OCI-LY3 (cell line): ENCODE data around the gene GDPD5.

Experiments used
- H2AFZ ChIP-seq: fragments of 200-600, 300-600 bp; shearing (Covaris generic); 2 replicates; pipeline ENCODE4 v1.6.0; 2014; ENCODE audit warnings: antibody characterized with exemption, low read depth, low read length
- H3K27ac ChIP-seq: fragments of 200-600, 300-600 bp; sonication (generic); 2 replicates; pipeline ENCODE4 v1.5.1; 2014; ENCODE audit warnings: mild to moderate bottlenecking, low read length, moderate library complexity, mixed read lengths
- H3K27me3 ChIP-seq: fragments of 200-600, 300-600 bp; sonication (generic); 2 replicates; pipeline ENCODE4 v1.6.1; 2014; ENCODE audit warnings: low read depth, low read length, mixed read lengths
- H3K36me3 ChIP-seq: fragments of 200-600, 300-600 bp; sonication (generic); replicated peaks from 2 replicates; pipeline ENCODE3; 2014; ENCODE audit warnings: low read depth, low read length, mixed read lengths
- H3K4me1 ChIP-seq: fragments of 300-600, 200-600 bp; sonication (generic); 2 replicates; pipeline ENCODE4 v1.6.1; 2014; ENCODE audit warnings: low read length, mixed read lengths
- H3K4me2 ChIP-seq: fragments of 200-600, 300-600 bp; sonication (generic); 2 replicates; pipeline ENCODE4 v1.6.1; 2014; ENCODE audit warnings: low read length, mixed read lengths
- H3K4me3 ChIP-seq: fragments of 300-600, 200-600 bp; sonication (generic); 2 replicates; pipeline ENCODE4 v1.5.1; 2014; ENCODE audit warnings: antibody characterized with exemption, mild to moderate bottlenecking, low read length, moderate library complexity
- H3K79me2 ChIP-seq: fragments of 300-600, 200-600 bp; shearing (Covaris generic); 2 replicates; pipeline ENCODE4 v1.6.1; 2014; ENCODE audit warnings: mild to moderate bottlenecking, low read length, mixed read lengths
- H3K9ac ChIP-seq: fragments of 300-600, 200-600 bp; shearing (Covaris generic); 2 replicates; pipeline ENCODE4 v1.6.0; 2014; ENCODE audit warnings: mild to moderate bottlenecking, low read length, moderate library complexity
- H3K9me3 ChIP-seq: fragments of 200-600, 300-600 bp; shearing (Covaris generic); 2 replicates; pipeline ENCODE4 v1.6.1; 2014; ENCODE audit warnings: low read length, mixed read lengths; ENCODE audit not compliant: insufficient read depth
- H4K20me1 ChIP-seq: fragments of 200-600, 300-600 bp; sonication (generic); 2 replicates; pipeline ENCODE4 v1.6.1; 2016; ENCODE audit warnings: low read length, mixed read lengths; ENCODE audit not compliant: insufficient read depth
- EZH2phosphoT487 ChIP-seq: fragments of 200-600 bp; shearing (Covaris generic); IDR thresholded peaks from 2 replicates; pipeline ENCODE4 v1.6.1; 2018; ENCODE audit warnings: antibody characterized with exemption, mixed run types, low read depth
- TF ChIP-seq, protein P1 (sequence below): fragments of 200-600, 300-600 bp; sonication (generic); IDR thresholded peaks from 2 replicates; pipeline ENCODE4 v1.5.1; 2014; ENCODE audit warnings: antibody characterized with exemption, low read length, low read depth

Gene GDPD5

DNA sequence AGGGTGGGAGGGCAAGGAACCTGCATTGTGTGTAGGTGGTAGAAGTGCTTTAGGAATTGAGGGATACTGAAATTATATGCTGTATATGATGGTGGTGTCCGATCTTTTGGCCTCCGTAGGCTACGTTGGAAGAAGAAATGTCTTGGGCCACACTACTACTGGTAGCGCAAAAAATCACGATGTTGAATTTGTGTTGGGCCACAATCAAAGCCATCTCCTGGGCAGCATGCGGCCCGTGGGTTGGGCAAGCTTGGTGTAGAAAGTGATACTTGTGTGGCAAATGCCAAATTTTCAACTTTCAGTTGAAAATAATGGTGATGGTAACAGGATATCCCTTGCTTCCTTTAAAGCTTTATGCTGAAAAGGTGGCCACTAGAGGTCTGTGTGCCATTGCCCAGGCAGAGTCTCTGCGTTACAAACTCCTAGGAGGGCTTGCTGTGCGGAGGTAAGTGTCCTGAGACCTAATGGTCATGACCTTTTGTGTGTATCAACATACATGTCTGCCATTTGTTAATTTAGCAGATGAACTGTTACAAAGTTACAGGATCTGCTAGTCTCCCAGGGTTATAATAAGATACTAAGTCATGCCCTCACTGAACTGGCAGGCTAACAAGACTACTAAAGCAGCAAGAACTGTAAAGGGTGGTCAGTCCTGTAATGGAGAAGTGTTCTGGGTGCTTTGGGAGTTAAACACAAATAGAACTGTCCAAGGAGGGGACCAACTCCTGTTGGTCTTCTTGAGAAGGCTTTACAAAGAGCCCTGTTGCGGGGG lies 123.6 kb downstream of the GDPD5 start:
- H3K9me3 ChIP-seq, result no peaks in the 10 kb centered on the region
- H3K4me1 ChIP-seq, result peaks cover 15% of the 10 kb centered on the region
- peak overlapping the region; percentile 67 for H3K4me2 ChIP-seq
- TF ChIP-seq, protein P1, sequence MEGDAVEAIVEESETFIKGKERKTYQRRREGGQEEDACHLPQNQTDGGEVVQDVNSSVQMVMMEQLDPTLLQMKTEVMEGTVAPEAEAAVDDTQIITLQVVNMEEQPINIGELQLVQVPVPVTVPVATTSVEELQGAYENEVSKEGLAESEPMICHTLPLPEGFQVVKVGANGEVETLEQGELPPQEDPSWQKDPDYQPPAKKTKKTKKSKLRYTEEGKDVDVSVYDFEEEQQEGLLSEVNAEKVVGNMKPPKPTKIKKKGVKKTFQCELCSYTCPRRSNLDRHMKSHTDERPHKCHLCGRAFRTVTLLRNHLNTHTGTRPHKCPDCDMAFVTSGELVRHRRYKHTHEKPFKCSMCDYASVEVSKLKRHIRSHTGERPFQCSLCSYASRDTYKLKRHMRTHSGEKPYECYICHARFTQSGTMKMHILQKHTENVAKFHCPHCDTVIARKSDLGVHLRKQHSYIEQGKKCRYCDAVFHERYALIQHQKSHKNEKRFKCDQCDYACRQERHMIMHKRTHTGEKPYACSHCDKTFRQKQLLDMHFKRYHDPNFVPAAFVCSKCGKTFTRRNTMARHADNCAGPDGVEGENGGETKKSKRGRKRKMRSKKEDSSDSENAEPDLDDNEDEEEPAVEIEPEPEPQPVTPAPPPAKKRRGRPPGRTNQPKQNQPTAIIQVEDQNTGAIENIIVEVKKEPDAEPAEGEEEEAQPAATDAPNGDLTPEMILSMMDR, result no peak
- TF ChIP-seq EZH2phosphoT487, result no peak
- peaks cover 79% of the 10 kb centered on the region for H3K79me2 ChIP-seq
- H3K27me3 ChIP-seq, result no peaks in the 10 kb centered on the region
- no peak overlapping the region for H3K9ac ChIP-seq
- H3K4me3 ChIP-seq, result peak overlapping the region; percentile 94; the same call in 1 of the 2 replicates
- H4K20me1 ChIP-seq, result peaks cover 73% of the 10 kb centered on the region
- H3K36me3 ChIP-seq, result peaks cover 73% of the 10 kb centered on the region
- no peak overlapping the region for H3K27ac ChIP-seq
- H2AFZ ChIP-seq, result no peak overlapping the region

GRCh38 chr11:75400146-75400865 lies 125.4 kb downstream of the GDPD5 start:
- peaks cover 61% of the 10 kb centered on the region for H3K79me2 ChIP-seq
- TF ChIP-seq EZH2phosphoT487, result no peak
- TF ChIP-seq, protein P1, result no peak
- peaks cover 55% of the 10 kb centered on the region for H3K36me3 ChIP-seq
- peak overlapping the region; percentile 94 for H3K4me3 ChIP-seq
- H3K27ac ChIP-seq, result peak overlapping the region; percentile 75
- H3K4me1 ChIP-seq, result peaks cover 15% of the 10 kb centered on the region
- H4K20me1 ChIP-seq, result peaks cover 54% of the 10 kb centered on the region
- H3K9me3 ChIP-seq, result no peaks in the 10 kb centered on the region
- peak overlapping the region; percentile 67 for H3K4me2 ChIP-seq
- H3K9ac ChIP-seq, result peak overlapping the region; percentile 96
- H3K27me3 ChIP-seq, result no peaks in the 10 kb centered on the region
- no peak overlapping the region for H2AFZ ChIP-seq

DNA sequence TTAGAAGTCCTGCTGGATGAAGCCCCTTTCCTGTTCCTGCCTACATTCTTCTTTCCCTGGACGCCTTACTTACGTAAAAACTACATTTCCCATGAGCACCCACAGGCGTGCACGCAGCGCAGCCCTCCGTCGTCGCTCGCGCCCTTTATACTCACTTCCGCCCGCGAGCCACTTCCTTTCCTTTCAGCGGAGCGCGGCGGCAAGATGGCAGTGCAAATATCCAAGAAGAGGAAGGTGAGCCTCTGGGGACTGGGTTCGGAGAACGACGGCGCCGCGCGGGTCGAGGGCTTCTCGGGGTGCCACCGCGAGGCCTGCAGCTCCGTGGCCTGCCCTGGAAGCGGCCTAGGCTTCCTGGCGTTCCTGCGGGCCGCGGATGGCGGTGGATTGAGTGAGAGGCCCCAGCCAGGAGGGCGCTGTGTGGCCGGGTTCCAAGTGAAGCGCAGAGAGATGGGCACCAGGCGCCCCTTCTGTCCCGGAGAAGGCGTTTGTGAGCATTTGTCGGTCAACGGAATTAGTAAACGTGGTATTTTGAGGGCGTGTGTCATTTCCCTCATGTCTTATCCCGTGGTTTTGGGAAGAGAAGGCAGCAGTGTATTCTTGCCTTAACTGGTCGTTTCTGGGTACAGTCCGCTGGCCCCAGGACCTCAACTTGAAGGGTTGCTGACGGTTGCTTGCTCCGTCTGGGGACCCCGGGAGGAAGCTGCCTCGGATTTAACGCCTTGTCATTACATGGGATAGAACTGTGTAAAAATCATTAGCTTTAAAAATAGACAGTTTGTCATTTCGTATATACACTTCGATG lies 126.2 kb downstream of the GDPD5 start, which contains the start of gene RPS3:
Gene RPS3 (plus strand): TSS at position 175 of the 802 bp plus-strand sequence. CDS start 30 bp downstream, at position 205.
- Histone ChIP-seq H3K9me3 (no peaks in the 10 kb centered on the region), H3K27me3 (peaks cover 4% of the 10 kb centered on the region; the same call in 1 of the 2 replicates), H3K79me2 (peaks cover 53% of the 10 kb centered on the region), H3K36me3 (peaks cover 47% of the 10 kb centered on the region), H3K4me3 (peak within 1 kb of the TSS; percentile 94), H3K4me2 (peak within 1 kb of the TSS; percentile 67), H3K9ac (peak within 1 kb of the TSS; percentile 96), H3K4me1 (peaks cover 15% of the 10 kb centered on the region), H3K27ac (peak within 1 kb of the TSS; percentile 75), H2AFZ (peak within 1 kb of the TSS; percentile 89), H4K20me1 (peaks cover 47% of the 10 kb centered on the region)
- TF ChIP-seq EZH2phosphoT487, result no peak
- TF ChIP-seq, protein P1, result peak; percentile 50
